ENCODE results near the gene WDR74.

DNA sequence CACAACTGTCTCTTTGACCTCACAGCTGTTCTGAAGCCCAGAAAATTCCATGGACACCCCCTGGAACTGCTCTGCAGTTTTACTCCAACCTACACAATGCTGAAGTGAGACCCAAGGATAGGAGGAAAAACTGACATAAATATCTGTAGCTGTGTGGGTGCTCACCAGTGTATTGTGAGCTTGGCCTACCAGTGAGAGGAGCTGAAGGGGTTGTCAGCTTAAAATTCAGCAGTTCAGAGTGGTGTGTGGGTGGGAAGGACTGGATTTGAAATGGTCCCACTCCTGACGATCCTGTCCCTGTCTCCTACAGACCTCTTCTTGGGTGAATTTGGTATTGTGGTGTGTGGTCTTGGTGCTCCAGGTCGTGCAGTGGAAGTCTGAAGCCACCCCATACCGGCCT, 49.8 kb downstream of the WDR74 start:
- TF ChIP-seq, protein P1, sequence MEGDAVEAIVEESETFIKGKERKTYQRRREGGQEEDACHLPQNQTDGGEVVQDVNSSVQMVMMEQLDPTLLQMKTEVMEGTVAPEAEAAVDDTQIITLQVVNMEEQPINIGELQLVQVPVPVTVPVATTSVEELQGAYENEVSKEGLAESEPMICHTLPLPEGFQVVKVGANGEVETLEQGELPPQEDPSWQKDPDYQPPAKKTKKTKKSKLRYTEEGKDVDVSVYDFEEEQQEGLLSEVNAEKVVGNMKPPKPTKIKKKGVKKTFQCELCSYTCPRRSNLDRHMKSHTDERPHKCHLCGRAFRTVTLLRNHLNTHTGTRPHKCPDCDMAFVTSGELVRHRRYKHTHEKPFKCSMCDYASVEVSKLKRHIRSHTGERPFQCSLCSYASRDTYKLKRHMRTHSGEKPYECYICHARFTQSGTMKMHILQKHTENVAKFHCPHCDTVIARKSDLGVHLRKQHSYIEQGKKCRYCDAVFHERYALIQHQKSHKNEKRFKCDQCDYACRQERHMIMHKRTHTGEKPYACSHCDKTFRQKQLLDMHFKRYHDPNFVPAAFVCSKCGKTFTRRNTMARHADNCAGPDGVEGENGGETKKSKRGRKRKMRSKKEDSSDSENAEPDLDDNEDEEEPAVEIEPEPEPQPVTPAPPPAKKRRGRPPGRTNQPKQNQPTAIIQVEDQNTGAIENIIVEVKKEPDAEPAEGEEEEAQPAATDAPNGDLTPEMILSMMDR (IDR thresholded peaks at IDR 0.05; ENCODE audit: borderline replicate concordance, extremely low read depth, low read length, poor library complexity, severe bottlenecking): no peak
- TF ChIP-seq EZH2 (IDR thresholded peaks at IDR 0.05; ENCODE audit: borderline replicate concordance, low read depth, low read length, severe bottlenecking): no peak
